HG03095 (cell line): ENCODE data around the gene YIPF7.

ENCODE experiments used
- ATAC-seq: cut with Tn5 transposase; IDR thresholded peaks from one replicate; pipeline ENCODE4 v1.9.1; 2021; ENCODE audit warnings: moderate library complexity; ENCODE audit not compliant: unreplicated experiment

The YIPF7 gene

DNA sequence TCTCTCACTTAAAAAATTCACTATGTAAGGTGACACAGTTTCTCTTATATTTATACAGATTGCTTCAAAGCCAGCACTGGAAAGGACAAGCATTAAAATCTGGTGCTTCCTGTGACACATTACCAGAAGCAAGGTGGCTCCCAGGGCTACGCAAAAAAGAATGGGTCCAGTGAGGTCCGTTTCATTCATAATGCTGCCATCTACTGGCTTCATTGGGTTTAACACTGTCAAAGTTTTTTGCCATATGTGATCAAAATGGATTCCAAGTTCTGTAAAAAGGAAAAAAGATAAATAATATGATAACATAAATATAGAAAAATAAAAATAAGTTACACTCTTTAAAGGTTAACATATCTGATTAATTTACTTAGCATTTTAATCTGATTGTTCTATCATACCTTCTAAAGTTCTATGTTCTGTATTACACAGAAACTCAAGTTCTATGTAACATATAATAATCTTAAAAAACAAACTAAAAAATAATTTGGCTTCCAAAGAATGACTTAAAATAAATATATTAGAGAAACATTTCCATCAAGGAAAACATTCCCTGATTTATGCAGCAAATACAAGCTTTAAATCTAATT lies 22.1 kb downstream of the YIPF7 start:
- peak; percentile 99 for ATAC-seq

DNA sequence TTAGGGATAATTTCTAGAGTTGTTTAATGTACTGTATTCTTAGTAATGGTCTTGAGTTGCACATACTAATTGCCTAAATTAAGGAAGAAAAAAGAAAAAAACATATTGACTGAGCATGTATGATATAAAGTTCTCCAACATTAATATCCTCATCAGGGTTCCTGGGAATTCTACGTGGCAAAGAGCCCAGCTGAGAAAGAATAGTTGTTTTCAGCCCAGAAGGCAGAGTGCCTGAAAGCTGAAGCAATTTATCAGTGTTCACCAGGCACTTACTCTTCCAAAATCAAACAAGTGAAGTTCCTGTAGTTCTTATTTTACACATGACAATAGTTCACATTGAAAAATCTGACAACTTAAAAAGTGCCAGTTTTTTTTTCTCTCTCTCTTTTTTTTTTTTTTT lies 27.7 kb downstream of the YIPF7 start:
- no peak for ATAC-seq

DNA sequence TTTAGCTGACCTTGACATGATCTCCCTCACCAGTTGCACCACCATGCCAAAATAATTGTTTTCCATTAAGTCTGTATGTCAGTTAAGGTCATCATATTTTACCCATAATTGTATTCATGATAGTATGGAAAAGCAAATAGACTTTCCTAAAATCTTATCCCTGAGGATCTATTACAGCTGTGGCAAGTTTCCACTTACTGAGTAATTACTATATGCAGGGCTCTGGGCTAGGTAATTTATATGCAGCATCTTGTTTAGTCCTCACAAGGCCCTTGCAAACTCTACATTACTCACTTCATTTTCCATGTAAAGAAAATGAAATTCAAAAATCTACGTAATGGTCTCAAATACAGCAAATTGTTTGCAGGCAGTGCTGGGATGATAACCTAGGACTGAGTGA lies 34.8 kb downstream of the YIPF7 start:
- ATAC-seq, result no peak

- ATAC-seq, result no peak
Measured at GRCh38 chr4:44583393-44583792, 68.0 kb downstream of the YIPF7 start.

DNA sequence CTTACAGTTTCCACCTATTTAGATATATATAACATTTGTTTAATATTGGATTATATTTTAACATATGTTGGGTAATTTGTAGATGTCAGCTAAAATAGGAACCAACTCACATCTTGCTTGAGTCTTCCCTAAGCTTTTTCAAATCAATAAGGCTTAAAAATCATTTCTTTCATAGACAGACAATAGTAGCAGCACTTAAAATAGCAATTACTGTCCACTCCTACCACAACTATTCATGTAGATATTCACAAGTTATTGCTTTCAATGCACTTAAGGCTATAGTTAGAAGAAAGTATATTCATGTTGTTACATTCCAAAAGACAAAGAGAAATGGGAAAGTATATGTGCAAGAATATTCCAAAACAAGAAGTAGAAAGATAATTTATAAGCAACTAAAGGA lies 71.2 kb downstream of the YIPF7 start:
- no peak for ATAC-seq

- ATAC-seq, result no peak
Measured at GRCh38 chr4:44578954-44579353, 72.5 kb downstream of the YIPF7 start.
